ENCODE results near the gene FAM89B.

The FAM89B gene

DNA sequence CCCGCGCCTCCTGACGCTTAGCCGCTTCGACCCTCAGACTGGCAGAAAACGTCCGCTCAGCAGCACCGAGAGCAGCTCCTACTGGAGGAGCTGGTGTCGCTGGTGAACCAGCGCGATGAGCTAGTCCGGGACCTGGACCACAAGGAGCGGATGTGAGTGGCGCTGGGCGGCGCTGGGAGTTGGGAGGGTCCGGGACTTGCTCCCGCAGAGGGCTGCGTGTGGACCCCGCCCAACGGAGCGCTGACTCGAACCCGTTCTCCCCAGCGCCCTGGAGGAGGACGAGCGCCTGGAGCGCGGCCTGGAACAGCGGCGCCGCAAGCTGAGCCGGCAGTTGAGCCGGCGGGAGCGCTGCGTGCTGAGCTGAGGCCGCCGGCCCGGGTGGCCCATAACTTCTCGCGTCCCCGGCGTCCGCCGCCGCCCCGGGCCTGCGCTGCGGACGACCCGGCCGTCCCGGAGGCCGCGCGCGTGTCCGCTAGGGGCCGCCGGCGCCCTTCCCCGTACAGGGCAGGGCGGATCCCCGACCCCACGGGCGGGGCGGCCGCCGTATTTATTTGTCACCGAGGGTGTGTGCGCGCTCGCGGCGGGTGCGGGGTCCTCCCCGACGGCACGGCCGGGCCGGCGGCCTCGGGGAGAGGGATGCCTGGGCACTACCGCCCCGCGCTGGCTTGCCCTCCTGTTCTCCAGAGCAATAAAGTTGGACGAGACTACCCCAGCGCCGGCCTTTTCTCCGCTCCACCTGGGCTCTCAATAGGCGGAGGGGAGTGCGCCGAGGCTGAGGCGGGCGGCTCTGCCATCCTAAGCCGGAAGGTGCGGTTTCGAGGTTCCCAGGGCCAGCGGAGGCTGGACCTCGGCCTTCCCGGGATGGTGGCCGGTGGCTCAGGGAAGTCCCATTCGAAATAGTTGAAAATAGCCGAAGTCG lies 19.9 kb downstream of the FAM89B start:
- DNase-seq, result no peak

DNA sequence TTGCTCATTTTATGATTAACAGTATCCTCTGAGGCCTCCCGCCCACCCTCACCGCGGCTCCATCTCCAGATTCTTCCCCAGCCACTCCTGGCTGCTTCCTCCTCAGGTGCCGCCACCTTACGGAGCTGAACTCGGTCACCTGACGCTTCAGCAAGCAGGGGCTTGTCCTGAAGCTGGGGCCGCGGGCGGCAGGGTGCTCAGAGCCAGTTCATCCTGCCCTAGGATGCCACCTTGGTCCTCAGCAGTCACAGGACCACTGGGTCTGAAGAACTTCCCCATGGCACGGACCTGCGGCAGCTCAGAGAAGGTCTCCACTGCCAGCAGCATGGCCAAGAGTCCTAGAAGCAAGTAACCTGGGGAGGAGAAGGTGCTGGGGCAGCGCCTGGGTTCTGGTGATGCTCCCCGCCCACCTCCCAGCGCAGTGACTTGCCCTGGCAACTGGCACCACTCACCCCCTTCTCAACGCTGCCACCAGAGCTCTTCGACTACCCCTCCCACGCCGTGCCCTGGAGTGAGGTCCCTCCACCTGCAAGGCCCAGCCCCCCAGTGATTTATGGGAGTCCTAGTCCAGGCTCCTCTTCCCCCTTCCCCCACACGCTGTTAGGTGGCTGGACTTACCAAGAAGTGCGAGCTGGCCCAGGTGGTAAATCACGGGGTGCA lies 20.6 kb downstream of the FAM89B start:
- no peak for DNase-seq

DNA sequence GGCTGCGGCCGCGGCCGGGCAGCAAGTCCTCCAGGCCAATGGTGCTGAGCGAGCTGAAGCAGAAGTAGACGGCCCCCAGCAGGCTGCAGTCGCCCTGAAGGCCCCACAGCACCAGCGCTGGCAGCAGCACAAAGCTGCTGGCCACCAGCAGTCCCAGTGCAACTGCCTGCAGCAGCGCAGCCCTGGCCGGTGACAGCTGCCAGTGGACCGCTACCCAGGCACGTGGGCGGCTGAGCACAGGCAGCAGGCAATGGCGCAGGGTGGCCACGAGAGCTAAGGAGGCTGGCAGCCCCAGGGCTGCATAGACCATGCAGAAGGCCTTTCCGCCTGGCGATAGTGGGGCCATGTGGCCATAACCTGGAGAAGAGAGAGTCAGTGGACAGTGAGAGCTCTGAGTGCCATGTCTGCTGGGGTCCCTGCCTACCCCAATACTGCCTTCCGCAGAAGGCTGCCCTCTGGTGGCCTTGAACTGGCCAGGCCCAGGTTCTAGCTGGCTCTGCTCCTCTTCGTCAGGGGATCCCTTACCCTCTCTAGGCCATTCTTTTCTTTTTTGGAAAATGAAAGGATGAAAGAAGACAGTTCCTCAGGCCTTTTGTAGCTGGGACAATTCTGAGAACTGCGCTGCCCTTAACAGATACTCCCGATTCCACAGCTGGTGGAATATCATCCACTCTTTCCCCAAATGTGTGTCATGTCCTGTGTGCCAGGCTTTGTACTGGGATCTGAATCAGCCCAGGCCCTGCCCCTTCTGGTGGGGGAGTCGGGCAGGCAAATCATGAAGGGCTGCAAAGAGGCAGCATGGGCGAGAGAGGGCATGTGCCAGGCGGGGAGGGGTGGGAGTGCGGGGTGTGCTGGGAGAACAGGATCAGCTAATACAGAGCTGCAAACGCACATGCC lies 21.4 kb downstream of the FAM89B start:
- DNase-seq, result no peak

DNA sequence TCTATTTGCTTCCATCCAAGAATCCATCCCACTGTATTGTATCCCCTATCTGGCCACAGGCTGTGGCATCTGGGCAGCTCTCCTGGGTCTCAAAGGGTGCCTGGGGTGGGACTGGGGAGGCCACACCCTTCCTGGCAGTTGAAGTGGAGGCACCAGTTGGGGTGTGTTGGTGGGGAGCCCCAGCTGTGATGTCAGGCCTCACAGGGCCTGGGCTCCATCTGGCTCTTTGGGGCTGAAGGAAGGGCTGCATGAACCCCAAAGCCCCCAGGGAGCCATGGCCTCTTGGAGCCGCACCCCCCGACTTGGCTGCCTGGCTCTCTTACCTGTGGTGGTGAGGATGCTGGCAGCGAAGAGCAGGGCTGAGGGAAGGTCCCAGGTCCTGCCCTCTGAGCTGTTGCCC lies 22.8 kb downstream of the FAM89B start:
- DNase-seq, result no peak

DNA sequence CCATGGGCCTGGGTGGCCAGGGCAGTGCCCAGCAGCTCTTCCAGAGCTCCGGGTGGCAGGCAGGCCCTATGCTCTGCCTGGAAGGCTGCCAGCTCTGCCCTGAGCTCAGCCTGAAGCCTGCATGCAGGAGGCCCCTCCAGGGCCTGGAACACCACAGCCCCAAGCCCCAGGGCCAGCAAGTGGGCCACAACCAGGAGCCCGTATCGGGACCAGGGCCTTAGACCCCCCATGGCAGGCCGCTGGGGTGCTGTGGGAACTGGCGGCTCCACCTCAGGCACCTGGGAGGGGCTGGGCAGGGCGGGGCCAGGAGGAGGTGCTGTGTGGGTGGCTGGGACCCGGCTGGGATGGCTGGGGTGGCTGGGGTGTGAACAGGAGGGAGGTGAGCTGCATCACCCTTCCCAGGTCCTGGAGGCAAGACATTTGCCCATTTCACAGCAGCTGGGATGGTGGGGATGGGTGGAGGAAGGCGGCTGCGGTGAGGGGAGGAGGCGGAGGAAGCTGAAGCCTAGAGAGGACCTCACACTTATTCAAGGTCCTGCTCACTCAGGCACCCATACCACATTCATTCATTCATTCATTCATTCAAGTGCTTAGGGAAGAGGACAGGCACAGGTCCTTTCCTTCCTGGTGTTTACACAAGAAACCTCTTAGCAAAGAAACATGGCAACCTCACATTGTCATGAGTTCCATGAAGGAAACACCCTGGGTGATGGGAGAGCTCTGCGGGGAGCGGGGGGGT lies 23.4 kb downstream of the FAM89B start, which contains the start of gene KCNK7:
KCNK7 (minus strand) TSS at position 258 of the 739 bp plus-strand sequence; CDS start at position 230, 28 bp downstream.
- DNase-seq, result no peak

DNA sequence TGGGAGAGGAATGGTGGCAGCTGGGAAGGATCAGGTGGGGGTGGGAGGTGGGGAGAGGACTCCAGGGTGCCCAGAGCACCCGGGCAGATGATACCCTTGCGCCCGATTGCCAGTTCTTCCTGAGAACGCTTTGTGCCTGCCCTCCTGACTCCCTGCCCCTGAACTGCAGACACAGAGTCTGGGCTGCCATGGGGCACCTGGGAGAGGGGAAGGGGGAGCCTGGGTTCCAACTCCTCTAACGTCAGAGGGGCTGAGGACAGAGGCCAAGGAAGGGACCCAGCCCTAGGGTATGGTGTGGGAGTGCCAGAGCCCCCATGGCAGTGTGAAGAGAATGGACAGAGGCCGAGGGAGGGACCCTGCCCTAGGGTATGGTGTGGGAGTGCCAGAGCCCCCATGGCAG lies 24.2 kb downstream of the FAM89B start:
- DNase-seq, result no peak

DNA sequence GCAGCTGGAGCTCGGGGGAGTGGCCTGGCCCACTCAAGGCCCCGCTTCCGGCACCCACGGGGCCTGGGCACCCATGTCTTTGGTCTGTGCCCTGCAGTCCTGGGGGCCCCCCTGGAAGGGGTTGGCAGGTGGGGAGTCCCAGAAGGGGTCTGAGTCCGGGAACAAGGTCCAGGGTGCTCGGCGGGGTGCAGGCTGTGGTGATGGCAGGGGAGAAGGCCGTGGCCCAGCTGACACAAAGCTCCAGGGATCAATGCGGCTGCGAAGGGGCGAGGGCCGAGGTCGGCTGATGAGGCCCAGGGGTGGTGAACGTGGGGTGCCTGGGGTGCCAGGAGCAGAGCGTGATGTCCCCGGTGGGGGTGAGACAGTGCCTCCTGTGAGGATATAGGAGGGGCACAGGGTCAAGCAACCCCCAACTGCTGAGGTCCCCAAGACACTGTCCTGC lies 25.9 kb downstream of the FAM89B start:
- DNase-seq, result no peak

DNA sequence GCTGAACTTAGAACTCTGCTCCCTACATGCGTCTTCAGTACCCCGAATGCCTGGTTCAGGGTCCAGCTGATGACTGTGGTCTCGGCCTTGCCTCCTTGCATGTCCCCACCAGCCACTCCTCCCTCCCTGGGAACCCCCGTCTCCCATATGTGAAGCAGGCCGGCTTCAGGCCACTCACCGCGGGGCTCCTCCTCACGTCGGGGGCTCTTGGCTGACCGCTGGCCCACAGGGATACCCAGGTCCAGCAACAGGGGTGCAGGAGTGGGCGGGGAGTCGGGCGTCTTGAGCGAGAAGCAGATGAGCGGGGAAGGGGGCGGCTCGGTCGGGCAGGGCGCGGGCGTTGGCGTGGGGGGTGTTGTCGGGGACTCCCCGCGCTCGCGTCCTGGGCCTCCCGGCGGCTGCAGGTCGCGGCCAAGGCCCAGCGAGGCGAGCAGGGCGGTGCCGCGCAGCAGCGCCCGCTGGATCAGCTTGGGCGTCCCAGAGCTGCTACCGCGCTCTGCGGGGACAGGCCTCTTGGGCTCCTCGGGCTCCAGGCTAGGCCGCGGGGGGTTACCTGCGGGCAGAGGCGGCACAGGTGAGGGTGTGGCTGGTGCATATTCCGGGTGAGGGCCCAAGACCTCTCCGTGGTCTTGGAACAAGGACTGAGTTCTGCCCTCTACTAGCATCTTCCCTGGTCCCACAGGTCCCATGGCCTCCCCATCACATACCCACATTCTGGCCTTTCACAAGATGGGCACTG lies 27.0 kb downstream of the FAM89B start:
- no peak for DNase-seq

DNA sequence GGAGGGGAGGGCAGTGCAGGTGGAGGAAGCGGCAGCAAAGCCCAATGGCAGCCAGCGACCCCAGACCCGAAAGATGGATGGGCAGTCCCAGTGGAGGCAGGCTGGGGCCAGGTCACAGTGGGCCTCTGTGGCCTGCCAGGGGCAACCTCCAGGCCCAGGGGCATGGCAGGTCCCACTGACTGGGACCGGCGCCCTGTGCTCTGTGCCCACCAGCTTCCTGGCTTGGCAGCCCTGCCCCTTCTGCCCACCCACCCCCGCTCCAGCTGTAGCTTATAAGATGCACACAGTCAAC lies 27.6 kb downstream of the FAM89B start:
- DNase-seq, result no peak

DNA sequence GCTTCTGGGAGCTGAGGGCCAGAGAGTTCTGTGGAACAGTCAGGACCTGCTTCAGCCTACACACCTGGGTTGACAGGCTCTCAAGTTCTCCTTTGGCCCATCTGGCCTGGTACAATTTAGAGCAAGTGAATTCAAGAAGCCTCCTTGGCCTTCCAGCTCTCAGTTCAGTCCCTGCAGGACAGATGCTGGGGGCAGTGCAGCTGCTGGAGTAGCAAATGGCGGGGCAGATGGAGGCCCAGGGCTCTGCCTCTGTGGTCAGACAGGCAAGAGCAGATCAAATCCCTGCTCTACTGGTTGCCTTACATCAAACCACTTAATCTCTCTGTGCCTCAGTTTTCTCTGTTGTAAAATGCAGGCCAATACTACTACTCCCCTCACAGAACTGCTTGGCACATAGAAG lies 31.9 kb downstream of the FAM89B start:
- no peak for DNase-seq

DNA sequence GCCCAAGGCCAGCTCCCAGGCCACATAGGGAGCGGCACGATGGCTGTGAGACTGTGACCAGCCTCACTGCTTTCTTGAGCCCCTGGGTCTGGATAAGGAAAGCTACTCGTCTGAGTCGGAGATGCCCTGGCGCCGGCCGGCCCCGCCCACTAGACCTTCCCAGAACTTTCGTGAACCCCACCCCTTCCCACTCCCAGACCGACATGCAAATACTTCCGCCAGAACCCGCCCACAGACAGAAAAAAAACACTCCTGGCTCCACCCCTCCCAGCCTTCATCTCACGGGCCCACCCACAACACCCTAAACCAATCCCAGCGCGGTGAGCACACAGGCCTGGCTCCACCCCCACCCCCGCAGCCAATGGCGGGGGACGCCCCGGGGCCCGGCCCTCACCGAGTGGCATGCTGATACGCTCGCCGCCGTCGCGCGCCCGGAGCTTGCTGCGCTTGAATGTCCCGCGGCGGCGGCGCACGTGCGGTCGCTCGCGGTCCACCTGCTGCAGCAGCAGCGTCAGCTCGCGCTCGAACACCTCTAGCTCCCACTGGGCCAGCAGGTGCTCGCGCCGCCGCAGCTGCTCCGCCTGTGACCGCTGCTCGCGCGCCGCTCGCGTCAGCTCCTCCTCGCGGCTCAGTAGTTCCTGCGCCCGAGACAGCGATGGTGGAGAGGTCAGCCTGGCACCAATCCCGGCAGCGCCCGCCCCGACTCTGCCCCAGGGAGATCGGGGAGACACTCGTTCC lies 34.7 kb downstream of the FAM89B start:
- no peak for DNase-seq

DNA sequence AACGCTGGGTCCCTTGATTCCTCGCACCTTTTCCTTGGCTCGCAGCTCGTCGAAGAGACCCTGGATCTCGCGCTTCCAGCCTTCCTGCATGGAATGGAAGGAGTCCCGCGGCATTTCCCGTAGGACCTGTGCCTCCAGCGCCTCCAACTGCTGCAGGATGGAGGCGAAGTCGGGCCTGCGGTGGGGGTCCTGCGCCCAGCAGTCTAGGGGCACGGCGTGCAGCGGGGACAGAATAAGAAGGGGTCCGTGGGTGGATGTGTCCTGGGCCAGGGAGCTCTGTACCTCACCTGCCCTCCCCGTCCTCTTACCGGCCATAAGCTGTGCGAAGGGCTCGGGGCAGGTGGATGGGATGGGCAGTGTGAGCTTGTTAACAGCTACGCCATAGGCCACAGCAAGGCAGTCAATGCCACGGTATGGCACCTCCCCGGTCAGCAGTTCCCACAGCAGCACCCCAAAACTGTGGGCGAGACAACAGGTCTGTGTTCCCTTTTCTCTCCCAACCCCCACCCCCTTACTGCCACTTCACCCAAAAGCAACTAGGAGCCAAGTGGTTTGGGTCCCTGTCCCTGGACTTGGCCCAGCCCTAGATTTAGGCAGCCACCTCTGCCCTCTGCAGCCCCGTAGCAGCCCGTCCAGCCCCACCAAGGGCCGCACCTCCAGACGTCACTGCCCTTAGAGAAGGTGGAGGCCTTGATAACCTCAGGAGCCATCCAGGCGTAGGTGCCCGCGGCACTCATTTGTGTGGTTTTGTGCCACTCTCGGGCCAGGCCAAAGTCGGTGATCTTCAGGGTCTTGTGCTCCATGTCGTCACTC lies 35.5 kb downstream of the FAM89B start:
- DNase-seq, result no peak

DNA sequence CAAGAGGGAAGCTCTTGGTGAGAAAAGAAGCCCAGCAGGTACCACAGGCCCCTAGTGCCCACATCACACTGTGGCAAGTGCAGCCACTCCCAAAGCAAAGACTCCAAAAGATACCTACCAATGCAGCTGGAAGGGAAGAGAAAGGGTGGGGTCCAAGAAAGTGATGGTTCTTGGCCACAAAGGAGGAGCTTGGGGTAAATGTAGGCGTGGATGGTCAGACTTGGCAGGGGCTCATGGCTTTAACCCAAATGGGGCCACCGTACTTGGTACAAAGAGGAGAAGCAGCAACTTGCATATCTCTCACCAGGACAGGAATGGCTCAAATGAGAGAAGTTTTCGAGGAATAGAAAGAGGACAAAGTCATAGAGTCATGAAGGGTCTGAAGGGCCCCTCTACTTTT lies 36.9 kb downstream of the FAM89B start:
- DNase-seq, result no peak

DNA sequence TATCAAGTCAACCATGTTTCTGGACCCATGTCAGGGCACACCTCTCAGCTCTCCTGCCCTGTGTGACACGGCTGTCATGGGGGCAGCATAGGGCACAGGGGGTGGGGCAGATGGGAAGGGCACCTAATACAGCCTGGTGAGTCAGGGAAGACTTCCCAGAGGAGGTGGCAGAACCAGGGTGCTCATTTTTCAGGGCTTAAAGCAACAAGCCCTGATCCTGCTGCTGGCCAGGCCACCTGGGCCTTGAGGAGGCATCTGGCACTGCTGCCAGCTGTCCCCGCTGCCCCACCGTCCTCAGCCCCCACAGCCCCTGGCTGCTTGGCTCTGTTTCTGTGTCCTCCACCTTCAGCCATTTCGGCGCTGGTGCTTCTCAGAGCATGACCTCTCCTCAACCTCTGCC lies 37.3 kb downstream of the FAM89B start:
- no peak for DNase-seq

DNA sequence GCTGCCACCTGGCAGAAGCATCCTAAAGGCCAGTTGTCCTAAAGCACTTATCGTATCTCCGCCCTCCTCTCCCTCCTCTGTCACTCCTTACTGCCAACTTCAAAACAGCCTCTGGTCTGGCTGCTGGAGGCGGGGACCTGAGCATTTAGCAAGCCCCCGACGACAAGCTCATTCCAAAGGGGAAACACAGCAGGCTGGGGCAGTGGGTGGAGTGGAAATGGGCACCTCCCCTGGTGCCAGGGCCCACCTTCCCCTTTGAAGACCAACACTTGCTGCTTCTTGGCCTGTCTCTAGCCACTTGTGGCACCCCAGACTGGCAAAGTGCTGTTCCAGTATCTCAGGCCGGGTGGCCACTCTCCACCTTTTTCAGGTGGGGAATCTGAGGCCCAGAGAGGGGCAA lies 38.1 kb downstream of the FAM89B start:
- DNase-seq, result no peak

DNA sequence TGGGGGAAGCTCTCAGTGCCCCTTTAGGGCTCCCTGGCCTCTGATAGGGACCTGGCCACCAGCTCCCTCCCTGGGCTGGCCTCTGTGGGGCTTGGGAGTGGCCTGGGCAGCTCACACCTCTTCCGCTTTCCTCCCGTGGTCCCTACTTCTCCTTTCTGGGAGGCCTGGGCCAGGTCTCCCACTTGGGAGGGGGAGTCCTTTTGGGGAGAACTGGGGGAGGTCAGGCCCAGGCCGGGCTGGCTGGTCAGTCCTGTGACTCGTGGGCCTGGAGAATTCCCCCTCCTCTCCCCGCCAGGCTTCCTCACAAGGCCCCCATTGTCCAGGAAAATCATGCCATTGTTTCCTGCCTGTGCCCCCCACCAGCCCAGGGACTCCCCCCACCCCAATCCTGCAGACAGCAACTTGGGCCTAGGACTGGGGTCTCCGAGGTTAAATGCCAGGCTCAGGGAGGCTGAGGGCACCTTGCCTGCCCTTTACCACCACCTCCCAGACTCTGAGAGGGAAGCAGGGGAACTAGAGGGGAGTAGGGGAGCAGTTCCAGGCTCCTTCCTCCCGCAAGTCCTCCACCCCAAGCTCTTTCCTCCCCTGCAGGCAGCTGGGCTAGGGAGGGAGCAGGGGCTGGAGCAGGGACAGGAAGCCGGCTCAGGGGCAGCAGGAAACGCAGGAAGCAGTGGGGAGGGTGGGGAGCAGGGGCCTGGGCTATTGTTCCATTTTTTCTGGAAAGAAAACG lies 38.9 kb downstream of the FAM89B start:
- no peak for DNase-seq

DNA sequence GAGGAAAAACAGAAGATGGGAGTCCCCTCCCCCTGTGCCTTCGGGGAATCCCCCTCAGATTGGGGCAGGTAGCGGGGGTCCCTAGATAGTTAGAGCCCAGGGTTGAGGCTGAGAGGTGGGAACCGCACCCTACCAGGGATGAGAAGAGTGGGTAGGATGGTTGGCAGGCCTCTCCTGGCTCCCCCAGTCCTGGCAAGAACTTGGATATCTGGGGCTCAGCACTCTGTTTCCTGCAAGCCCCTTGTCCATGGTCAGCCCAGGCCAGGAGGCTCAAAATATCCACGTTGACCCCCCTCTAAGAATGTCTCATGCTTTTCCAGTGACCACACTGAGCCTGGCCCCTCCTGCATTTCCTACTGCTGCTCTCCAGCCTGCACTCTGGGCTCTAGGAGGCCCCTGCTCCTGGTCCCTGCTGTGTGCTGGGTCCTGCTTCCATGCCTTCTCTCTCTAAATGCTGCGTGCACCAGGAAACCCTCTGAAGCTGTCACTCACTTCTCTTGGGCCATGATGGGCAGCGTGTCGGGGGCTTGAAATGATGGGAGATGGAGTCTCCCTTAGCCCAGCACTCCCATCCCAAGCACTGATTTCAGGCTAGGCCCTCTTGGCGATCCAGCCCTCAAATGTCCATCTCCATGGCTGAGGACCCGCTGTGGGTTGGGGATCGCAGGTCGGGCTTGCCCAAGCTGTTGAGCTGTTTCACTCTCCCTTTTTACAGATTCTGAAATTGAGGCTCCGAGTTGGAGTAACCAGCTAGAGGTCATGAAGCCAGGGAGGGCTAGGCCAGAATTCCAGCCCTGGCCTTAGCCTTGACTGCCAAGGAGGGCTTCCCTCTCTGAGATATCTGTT lies 39.6 kb downstream of the FAM89B start:
- DNase-seq, result no peak

DNA sequence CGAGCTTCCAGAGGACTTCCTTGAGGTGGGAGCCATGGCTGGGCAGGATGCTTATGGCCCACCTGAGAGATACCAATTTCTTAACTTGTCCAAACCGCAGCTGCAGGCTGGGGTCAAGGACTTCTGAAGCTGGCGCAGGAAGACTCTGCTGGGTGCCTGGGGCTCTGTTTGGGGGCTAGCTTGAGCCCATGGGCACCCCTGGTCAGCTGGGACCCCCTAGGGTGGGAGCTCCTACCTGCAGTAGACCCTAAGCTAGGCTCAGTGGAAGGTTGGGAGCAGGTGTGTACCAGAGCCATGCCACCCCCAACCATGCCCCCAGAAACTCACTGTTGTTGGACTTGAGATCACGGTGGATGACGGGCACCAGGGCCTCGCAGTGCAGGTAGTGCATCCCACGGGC lies 40.4 kb downstream of the FAM89B start:
- no peak for DNase-seq
